GM15510 (cell line): ENCODE measurements around the gene ZNF219.

Experiments used
- POLR2A ChIP-seq: IDR thresholded peaks from 3 replicates; pipeline ENCODE4 v1.6.1; 2011; ENCODE audit warnings: borderline replicate concordance; ENCODE audit not compliant: insufficient read length; ENCODE audit errors: extremely low read depth

ZNF219 gene

GRCh38 chr14:21084998-21085853 lies 13.2 kb downstream of the ZNF219 start:
- no peak for TF ChIP-seq POLR2A

GRCh38 chr14:21084396-21084795 lies 14.1 kb downstream of the ZNF219 start:
- no peak for TF ChIP-seq POLR2A

GRCh38 chr14:21083565-21084325 lies 14.7 kb downstream of the ZNF219 start:
- TF ChIP-seq POLR2A, result no peak

- no peak for TF ChIP-seq POLR2A
These were observed 16.8 kb downstream of the ZNF219 start for GRCh38 chr14:21081521-21082142.

- no peak for TF ChIP-seq POLR2A
These were observed 19.7 kb downstream of the ZNF219 start for GRCh38 chr14:21078726-21079125.

- TF ChIP-seq POLR2A, result no peak
These were observed 20.2 kb downstream of the ZNF219 start for GRCh38 chr14:21078287-21078686.

- TF ChIP-seq POLR2A, result no peak
These were observed 20.8 kb downstream of the ZNF219 start for GRCh38 chr14:21077672-21078071.

GRCh38 chr14:21075719-21076437 lies 22.6 kb downstream of the ZNF219 start:
- no peak for TF ChIP-seq POLR2A

GRCh38 chr14:21074398-21075272 lies 23.8 kb downstream of the ZNF219 start:
- no peak for TF ChIP-seq POLR2A

- no peak for TF ChIP-seq POLR2A
These were observed 24.5 kb downstream of the ZNF219 start for GRCh38 chr14:21073921-21074320.

- no peak for TF ChIP-seq POLR2A
These were observed 25.6 kb downstream of the ZNF219 start for GRCh38 chr14:21072781-21073339.

GRCh38 chr14:21072031-21072473 lies 26.4 kb downstream of the ZNF219 start:
- no peak for TF ChIP-seq POLR2A
